ENCODE results near the gene RNASE9.
A peak's percentile ranks its signal among the peaks of the same experiment; 100 is the strongest.
"Not testable (repeated sequence)": the region's sequence is repeated elsewhere in the genome, so short reads cannot be mapped to it uniquely, and the experiment has no call there.

Gene RNASE9

DNA sequence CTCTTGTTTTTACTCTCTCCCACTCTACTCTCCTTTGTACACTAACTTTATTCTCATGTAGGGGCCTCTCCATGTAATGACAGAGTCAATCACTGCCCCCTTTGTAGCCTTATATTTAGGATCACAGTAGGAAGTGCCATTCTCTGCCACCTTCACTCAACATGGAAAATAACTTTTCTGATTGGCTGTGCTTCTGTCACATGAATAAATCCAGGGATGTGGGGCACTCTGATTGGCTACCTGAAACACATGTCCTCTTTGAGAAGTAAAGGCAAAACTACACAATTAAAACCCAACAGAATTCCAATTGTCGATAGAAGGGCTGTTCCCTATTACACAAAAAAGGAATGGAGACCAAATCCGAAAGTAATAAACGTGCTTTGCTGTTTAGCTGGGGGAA lies at the start of gene RNASE9:
TSS of gene RNASE9 (minus strand) at position 87 of the 400 bp plus-strand sequence.
- no peak for DNase-seq

DNA sequence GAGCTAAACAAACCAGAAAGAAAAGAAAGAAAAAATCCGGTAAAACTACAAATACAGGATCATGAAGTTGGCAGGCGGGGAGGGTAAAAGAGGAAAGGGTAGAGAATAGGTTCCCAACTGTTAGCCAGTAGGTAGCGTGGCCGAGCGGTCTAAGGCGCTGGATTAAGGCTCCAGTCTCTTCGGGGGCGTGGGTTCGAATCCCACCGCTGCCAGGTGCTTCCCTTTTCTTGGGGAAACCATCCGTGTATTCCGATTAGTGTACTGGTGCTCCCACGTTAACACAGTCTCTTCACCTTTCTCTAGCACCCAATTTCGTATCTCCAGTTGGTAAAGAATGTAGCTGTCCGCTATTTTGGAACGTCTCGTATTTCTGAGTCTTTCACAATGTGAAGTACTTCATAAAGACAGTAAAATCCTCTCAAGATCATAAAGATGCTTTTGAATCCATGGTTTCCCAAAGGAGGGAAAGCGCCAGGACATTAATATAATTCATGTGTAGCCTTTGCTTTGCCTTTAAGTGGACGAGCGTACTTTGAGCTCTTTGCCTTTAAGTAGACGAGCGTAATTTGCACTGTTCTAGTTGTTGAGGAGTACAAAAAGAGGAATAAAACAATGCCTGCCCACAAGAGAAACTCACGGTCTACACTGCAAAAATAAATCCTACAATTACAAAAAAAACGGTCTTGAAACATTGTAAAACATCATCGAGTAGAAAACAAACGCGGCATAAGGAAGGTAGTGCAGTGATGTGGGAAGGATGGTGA lies 49.3 kb upstream of the RNASE9 start:
- peak; percentile 89 for DNase-seq

DNA sequence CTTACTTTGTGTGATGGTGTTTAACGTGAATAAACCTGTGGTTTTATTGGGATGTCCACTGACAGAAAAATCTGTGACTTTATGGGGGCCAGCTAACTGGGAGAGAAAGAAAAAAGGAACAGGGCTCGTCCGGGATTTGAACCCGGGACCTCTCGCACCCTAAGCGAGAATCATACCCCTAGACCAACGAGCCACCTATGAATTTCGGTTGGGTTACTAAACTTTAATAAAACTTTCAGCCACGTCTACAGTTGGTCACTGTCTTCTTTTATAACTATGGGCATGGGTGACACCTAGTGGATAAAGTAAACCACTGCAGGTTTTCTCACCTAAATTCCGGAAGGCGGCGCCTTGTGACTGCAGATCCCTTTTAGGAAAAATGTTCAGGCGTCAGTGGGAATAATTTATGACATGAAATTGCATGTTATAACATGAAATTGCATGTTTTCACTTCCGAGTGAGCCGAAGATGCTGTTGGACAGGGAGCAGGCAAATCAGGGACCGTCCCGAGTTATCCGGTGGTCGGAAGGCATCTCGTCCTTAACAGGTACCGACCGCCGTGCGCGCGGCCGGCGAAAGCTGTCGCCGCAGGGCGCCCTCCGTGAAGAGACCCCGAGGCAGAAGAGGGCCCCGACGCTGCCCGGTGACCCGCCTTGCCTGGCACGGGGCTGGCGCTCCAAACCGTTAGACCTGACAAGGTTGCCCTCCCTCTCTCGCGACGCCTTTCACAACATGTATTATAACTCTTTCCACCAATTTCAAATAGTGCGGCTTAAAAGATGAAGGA lies 48.6 kb upstream of the RNASE9 start:
- DNase-seq: peak; percentile 88

DNA sequence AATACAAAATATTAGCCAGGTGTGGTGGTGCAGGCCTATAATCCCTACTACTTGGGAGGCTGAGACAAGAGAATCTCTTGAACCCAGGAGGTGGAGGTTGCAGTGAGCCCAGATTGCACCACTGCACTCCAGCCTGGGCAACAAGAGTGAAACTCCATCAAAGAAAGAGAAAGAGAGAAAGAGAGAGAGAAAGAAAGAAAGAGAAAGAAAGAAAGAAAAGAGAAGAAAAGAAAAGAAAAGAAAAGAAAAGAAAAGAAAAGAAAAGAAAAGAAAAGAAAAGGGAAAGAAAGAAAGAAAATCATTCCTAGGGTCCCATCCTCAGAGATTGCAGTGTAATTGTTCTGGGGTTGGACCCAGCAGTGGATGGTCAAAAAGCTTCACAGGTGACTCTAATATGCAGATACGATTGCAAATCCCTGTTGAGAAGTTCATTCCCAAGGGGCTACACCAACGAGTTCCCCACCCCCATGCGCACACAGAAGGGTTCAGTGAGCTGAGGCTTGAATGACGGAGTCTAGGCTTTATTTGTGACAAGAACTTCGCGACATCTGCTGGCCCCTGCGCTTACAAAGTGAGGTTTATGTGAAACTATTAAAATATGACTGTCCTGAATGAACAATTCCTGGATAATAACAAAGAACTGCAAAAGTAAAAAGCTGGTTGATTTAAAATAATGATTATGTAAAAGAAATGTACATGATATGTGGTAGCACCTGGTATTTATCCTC lies 47.7 kb upstream of the RNASE9 start:
- no peak for DNase-seq

DNA sequence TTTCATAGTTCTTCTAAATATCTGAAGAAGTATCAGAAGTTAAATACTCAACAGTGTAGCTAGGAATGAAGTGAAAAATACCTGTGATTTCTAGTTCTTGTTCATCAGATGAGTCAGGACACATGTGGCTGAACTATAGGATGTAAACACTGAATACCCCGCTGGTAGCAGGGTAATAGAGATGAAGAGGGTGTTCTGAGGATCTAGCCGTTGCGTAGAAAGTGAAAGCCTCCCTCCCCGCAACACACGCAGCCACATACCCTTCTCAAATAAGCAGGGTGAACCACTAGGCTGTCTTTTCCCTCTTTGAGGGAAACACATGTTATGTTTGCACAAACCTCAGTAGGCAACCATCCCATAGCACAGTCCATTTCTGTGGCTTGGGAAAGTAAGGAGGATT lies 46.8 kb upstream of the RNASE9 start:
- DNase-seq: no peak

DNA sequence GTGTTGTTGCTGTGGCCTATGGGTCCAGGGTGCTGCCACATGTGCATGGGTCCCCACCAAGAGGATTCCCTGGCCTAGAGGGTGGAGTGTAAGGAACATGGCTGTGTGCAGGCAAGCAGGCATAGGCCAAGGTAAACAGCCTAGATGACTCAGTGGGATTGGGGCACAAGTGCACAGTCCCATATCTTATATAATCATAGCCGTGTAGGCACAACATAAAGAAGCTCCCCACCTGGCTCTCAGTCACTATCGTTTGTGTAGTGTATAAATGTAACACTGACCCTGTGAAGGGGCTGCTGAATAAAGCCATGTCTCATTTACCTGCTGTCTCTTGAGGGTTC lies 46.0 kb upstream of the RNASE9 start:
- DNase-seq: no peak

DNA sequence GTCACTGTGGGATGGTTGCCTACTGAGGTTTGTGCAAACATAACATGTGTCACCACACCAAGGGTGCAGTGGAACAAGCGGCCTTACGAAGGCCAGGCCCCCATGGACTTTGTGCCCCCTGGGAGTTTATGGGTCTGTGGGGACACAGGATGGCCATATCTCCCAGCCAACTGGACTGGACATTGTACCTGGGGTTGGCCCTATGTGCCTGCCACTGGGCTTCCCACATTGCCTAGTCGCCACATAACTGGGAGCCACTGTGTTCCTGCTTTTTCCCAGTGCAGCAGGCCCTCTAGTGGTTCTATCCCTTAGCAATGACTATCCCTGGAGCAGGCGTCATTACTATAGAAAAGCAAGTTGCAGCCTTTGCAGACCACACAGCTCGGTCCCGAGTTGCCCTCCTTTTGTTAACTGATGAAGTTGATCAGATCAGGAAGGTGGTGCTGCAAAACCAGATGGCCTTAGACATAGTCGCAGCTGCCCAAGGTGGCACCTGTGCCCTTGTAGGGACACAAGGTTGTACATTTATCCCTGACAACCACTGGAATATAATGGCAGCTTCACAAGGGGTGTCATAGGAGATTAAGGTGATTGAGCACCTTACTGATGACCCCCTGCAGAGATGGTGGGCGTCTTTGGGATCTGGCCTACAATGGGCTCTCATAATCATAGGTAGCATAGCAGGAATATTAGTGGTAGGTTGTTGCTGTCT lies 45.5 kb upstream of the RNASE9 start:
- DNase-seq: peak; percentile 76

DNA sequence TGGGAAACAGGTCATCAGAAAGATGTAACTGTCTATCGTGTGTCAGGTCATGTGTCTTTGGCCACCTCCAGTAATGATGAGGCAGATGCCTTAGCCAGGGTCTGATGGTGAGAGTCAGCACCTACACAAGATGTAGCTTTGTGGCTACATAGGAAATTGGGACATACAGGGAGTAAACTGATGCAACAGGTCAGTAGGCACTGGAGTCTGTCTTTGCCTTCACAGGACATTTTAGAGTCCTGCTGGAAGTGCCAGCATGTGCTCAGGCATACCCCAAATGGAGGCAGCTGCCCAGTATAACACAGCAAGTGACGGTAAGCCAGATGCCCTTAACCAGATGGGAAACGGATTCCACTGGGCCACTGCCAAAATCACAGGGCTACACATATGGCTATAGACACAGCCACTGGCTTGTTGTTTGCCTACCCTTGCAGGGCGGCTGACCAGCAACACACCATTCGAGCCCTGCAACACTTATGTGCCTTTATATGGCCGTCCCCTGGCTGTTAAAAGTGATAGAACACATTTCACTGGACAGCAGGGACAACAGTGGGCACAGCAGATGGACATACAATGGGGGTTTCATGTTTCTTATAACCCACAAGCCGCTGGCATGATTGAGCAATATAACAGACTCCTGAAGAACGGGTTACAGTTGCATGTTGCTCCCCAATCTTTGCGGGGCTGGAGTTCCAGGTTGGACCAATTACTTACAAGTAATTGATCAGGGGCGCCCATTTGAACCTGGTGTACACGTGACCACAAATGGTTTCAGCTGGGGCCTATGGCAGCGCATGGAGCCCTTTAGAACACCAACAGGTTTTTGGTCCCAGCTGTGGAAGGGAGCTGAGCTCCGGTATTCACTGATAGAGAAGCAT lies 43.2 kb upstream of the RNASE9 start:
- no peak for DNase-seq

DNA sequence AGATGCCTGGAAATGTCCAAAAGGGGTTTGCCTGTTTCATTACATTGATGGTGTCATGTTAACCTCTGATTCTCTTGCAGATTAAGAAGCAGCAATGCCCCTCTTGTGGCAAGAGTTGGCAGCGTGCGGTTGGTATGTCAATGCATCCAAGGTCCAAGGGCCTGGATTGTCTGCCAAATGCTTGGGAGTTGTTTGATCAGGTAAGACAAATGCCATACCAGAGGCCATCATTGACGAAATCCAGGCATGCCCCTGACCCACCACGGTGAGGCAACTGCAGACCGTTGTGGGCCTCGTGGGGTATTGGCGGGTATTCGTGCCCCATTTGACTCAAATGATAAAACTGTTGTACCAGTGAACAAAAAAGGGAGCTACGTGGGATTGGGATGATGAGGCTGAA lies 41.7 kb upstream of the RNASE9 start:
- no peak for DNase-seq

DNA sequence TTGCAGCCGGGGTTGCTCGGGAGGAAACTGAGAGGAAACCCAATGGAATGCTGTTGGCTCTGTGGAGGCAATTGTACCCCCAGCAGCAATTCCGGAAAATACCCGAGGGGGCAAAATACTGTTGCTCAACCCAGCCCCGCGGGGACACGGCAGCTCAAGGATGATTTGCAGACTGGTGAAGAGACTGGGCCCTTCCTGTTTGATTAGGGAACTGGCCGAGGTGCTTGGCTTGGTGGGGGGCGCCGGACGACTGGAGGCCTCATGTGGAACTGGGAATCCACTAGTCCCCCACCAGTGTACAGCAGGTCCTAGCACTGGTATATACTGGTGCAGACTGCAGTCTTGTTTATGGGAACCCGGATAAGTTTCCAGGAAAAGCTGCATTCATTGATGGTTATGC lies 40.7 kb upstream of the RNASE9 start:
- DNase-seq: no peak

DNA sequence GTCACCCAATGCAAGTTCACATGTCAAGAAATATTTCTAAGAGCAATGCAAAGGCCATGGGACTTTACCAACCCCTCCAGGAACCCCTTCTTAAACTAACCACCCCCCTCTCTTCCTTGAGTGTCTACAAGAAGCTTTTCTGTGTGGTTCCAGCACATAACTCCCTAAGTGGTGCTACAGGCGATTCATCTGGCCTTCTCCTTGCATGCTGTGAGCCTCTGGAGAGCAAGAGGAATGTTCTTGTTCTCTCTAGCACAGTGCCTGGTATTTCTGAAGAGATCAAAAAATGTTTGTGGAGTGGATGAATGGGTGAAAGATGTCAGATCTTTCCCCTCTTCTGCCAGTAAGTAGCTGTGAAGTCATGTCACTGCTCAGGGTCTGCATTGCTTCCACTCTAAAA lies 36.3 kb upstream of the RNASE9 start:
- DNase-seq: no peak

DNA sequence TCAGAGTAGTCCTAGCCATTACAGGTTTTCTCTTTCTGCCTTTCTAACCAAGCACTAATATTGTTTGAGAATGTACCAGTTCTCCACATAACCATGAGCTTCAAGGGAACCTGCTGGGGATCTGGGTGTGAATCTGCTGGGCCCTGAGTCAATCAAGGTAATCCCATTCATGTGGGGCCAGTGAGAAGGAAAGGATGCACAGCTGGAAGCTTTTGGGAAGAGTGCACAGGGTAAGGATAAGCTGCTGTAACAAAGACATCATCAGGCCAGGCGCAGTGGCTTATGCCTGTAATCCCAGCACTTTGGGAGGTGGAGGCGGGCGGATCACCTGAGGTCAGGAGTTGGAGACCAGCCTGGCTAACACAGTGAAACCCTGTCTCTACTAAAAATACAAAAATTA lies 34.9 kb upstream of the RNASE9 start:
- DNase-seq: not testable (repeated sequence)

DNA sequence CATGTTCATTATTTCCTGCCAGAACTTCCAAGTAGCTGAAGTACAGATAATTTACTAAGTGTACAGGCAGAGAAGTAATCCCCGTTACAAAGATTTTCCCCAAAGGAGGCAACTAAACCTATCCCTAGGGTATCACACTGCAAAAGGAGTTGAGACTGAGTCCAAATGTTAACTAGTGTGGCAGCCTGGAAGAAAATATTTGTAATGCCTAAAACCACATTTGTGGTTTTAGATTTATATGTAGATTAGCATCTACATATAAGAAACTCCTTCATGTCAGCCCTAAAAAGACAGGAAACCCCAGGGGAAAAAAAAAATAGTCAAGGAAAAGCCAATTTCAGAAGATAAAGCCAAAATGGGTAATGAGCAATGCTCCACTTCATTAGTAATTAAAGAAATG lies 31.7 kb upstream of the RNASE9 start:
- no peak for DNase-seq

DNA sequence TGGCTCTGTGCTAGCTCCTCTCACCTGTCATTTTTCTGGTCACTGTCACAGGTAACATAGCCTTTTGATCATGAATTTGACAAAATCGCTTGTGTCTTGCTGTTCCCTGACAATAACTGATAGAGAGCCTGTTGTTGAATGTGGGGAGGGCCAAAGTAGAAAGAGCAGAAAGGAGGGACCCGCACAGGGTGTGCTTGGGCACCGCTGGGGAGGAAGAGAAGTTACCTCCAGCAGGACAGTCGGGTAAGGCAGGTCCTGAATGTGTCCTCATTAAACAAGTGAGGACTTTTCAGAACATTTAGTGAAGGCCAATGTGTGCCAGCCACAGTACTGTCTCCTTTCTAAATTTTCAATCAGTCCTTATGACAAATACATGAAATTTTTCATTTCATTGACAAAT lies 30.4 kb upstream of the RNASE9 start, which contains the start of gene RNASE12:
TSS of gene RNASE12 (minus strand) at position 142 of the 400 bp plus-strand sequence. CDS start 653 bp downstream, outside the sequence.
- no peak for DNase-seq

DNA sequence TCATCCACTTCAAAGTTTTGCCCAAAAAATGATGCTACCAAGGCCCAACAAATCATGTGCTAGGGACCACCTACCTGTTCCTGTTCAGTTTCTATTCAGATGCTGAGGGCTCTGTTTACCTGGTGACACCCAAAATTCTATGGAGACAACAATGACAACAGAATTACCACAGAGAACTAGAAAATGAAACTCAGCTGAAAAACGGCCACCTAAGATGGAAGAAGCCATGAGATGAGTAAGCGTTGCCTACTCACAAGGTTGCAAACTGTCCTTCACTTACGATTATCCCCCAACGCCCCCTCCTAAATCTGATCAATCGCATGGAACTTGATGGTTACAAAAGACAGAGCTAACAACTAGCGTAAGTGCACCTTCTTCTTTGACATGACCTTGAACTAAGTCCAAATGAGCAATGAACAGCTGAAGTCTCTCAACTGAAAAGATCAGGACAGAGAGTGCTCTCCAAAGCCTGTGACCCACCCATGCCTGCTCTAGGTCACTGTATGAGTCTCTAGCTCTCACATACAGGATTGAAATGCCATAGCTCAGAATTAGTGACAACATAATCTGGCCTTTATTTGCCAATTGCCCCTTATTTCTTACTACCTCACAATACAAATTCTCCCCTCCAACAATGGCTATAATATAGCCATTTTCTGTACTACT lies 26.8 kb upstream of the RNASE9 start, which contains the start of gene RNASE11:
TSS of gene RNASE11 (minus strand) at position 513 of the 666 bp plus-strand sequence.
- no peak for DNase-seq

DNA sequence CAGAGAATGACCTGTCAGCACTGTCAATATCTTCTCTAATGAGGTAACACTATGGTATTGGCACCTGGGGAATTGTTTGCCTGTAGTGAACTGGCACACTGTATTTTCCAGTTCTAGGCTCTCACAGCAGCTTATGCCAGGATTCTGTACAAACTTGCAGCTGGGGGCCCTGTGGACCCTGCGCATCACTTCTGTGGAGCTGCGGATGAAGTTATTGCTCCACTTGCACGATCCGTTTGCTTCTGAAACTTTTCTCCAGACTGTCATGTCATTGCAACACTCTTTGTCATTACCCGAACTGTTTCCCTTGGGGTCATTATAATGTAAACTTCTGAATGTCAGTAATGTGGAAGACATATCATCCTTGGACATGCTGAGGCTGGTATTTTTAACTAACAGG lies 23.1 kb upstream of the RNASE9 start:
- DNase-seq: no peak

DNA sequence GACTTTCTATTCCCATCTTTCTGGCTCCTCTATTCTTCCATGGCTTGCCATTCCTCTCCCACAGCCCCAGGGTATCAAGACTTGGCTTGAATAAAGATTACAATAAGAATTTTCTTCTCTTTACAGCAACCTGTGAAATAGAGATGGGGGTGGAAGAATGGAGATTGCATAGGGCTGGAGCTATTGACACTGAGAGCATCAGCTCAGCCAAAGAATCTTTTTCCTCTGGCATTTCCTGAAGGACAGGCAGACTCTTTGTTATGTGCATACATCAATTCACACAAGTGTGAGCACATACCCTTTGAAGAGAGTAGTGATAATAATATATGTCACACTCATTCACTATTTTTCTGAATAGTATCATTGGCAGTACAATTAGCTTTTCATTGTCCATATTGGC lies 22.3 kb upstream of the RNASE9 start:
- no peak for DNase-seq

DNA sequence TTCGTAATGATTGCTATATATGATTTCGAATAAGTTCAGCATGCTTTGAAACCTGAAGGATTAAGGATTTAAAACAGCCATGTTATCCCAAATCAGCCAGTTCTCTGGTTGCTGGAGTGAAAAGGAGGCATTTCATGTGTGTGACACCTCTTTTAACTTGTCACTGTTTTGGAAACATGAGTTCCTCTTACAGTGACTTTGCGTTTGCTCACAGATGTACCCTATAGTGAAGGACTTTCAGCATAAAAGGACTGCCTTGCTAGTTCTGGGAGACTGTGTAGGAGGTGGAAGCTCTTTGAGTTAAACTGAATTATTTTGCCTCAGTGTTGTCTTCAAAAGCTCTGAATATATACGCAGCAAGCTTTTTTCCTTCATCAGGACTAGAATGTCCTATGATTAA lies 19.4 kb upstream of the RNASE9 start:
- DNase-seq: no peak

DNA sequence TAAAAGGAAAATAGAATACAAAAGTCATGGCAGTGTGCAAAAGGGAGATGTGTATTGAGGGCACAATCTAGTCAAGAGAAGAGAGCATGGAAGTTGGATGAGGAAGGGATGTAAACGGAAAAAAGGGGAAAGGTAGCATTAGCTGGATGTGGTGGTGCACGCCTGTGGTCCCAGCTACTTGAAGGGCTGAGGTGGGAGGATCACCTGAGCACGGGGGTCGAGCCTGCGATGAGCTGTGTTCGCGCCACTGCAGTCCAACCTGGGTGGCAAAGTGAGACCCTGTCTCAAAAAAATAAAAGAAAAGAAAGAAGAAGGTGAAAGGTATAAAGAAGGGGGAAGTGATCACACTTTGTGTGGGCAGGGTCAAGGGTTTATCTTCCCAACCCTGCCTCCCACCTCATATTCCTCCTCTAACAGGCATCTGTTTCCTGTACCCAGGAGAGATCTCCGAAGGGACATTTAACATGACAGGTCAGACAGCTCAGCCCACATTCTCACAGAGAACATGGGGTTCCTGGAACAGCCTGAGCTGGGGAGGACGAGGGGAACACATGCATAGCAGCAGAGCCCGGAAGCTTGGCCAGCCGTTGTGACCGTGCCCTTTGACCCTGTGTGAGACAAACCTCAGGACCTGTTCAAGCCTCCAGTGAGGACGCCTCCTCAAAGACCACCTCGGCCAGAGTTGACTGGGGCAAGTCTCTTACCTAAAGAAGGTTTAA lies 18.1 kb upstream of the RNASE9 start:
- DNase-seq: no peak

DNA sequence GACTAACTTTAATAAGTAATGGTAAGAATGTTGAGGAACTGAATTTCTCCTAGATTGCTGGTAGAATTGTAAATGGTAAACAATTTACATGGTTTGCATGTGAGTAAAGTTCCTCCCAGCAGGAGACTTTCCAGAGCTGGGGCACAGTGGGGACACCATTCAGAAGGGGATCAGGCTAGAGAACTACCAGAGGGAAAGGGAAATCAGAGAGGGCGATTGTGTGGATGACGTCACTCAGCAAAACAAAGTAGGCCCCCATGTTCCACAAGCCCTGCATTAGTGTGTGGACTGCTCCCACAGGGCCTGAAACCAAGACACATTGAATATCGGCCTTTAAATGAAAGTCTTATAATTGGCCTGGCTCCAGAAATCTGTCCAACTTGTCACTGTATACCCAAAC lies 17.5 kb upstream of the RNASE9 start:
- DNase-seq: no peak

Measured in islet precursor cell (in vitro differentiated cells).